ENCODE data around the gene SLC48A1. TPM values are rescaled to one million over a fixed set of nuclear protein-coding genes. Genes with fewer than 3 reads are reported as not detected.

Gene SLC48A1
- total RNA-seq, 1 donor from 2014 or later: 65.5 TPM

GRCh38 chr12:47776471-47777143 is 3.6 kb downstream of the SLC48A1 start:
- Mint-ChIP-seq H3K27ac (ENCODE audit: unreplicated experiment) (peak overlapping the region; percentile 96), H3K27me3 (ENCODE audit: unreplicated experiment) (peaks cover 42% of the 10 kb centered on the region), H3K9me3 (ENCODE audit: unreplicated experiment) (no peaks in the 10 kb centered on the region), H3K36me3 (ENCODE audit: low read depth, unreplicated experiment) (peaks cover 30% of the 10 kb centered on the region), H3K4me1 (ENCODE audit: unreplicated experiment) (peaks cover 65% of the 10 kb centered on the region), H3K4me3 (ENCODE audit: unreplicated experiment) (no peak overlapping the region)
- no peak for DNase-seq (ENCODE audit: low spot score)
- no peak for TF ChIP-seq CTCF (IDR thresholded peaks at IDR 0.05; ENCODE audit: unreplicated experiment)

GRCh38 chr12:47777151-47777550 is 4.1 kb downstream of the SLC48A1 start:
- Mint-ChIP-seq H3K4me3 (ENCODE audit: unreplicated experiment) (no peak overlapping the region), H3K27ac (ENCODE audit: unreplicated experiment) (peak overlapping the region; percentile 96), H3K27me3 (ENCODE audit: unreplicated experiment) (peaks cover 46% of the 10 kb centered on the region), H3K4me1 (ENCODE audit: unreplicated experiment) (peaks cover 63% of the 10 kb centered on the region), H3K9me3 (ENCODE audit: unreplicated experiment) (no peaks in the 10 kb centered on the region), H3K36me3 (ENCODE audit: low read depth, unreplicated experiment) (peaks cover 35% of the 10 kb centered on the region)
- no peak for DNase-seq (ENCODE audit: low spot score)
- TF ChIP-seq CTCF (IDR thresholded peaks at IDR 0.05; ENCODE audit: unreplicated experiment): no peak

GRCh38 chr12:47777741-47778558 is 4.9 kb downstream of the SLC48A1 start:
- TF ChIP-seq CTCF (IDR thresholded peaks at IDR 0.05; ENCODE audit: unreplicated experiment): no peak
- peaks cover 34% of the 10 kb centered on the region for H3K36me3 Mint-ChIP-seq (ENCODE audit: low read depth, unreplicated experiment)
- no peaks in the 10 kb centered on the region for H3K9me3 Mint-ChIP-seq (ENCODE audit: unreplicated experiment)
- peaks cover 47% of the 10 kb centered on the region for H3K27me3 Mint-ChIP-seq (ENCODE audit: unreplicated experiment)
- peak; percentile 47 for DNase-seq (ENCODE audit: low spot score)
- H3K27ac Mint-ChIP-seq (ENCODE audit: unreplicated experiment): peak overlapping the region; percentile 96
- H3K4me1 Mint-ChIP-seq (ENCODE audit: unreplicated experiment): peaks cover 60% of the 10 kb centered on the region
- H3K4me3 Mint-ChIP-seq (ENCODE audit: unreplicated experiment): peak overlapping the region; percentile 81

- Mint-ChIP-seq H3K27me3 (ENCODE audit: unreplicated experiment) (peaks cover 50% of the 10 kb centered on the region), H3K4me3 (ENCODE audit: unreplicated experiment) (peak overlapping the region; percentile 2), H3K36me3 (ENCODE audit: low read depth, unreplicated experiment) (peaks cover 34% of the 10 kb centered on the region), H3K27ac (ENCODE audit: unreplicated experiment) (peak overlapping the region; percentile 5), H3K9me3 (ENCODE audit: unreplicated experiment) (no peaks in the 10 kb centered on the region), H3K4me1 (ENCODE audit: unreplicated experiment) (peaks cover 60% of the 10 kb centered on the region)
- TF ChIP-seq CTCF (IDR thresholded peaks at IDR 0.05; ENCODE audit: unreplicated experiment): no peak
- no peak for DNase-seq (ENCODE audit: low spot score)
Observed at GRCh38 chr12:47778881-47779280, 5.8 kb downstream of the SLC48A1 start.
